Retinal pigment epithelial cell (primary cell): ENCODE measurements around the gene CTIF.

Source experiments
- DNase-seq: peaks from one replicate; pipeline ENCODE4 v3.0.0-alpha.2; 2010; ENCODE audit warnings: low read depth
- H3K4me3 ChIP-seq: 2 replicates; pipeline ENCODE4 v1.5.1; 2011; ENCODE audit warnings: mild to moderate bottlenecking, low read length, control low read depth, moderate library complexity
- CTCF ChIP-seq: conservative IDR thresholded peaks from 2 replicates; pipeline ENCODE4 v1.5.1; 2011; ENCODE audit warnings: low read depth, low read length, control low read depth, inconsistent platforms

The CTIF gene

DNA sequence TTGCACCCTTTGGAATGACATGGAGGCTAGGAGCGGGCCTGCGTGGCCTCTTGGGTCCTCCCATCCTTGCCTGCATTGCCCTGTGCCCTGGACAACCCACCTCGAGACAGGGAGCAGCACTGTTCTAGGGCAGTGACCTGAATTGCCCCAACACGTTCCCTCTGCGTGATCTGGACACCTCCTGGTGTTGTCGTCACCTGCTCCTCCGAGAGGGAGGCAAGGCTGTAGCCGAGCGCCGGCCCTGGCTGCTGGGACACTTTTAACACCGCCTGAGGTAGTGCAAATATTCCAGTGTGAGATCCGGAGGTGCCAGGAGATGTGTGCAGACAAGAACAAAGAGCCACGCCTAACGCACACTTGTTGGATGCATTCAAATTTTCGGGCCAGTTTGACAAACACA, 280.4 kb downstream of the CTIF start:
- DNase-seq = no peak
- TF ChIP-seq CTCF = no peak
- no peak overlapping the region for H3K4me3 ChIP-seq

DNA sequence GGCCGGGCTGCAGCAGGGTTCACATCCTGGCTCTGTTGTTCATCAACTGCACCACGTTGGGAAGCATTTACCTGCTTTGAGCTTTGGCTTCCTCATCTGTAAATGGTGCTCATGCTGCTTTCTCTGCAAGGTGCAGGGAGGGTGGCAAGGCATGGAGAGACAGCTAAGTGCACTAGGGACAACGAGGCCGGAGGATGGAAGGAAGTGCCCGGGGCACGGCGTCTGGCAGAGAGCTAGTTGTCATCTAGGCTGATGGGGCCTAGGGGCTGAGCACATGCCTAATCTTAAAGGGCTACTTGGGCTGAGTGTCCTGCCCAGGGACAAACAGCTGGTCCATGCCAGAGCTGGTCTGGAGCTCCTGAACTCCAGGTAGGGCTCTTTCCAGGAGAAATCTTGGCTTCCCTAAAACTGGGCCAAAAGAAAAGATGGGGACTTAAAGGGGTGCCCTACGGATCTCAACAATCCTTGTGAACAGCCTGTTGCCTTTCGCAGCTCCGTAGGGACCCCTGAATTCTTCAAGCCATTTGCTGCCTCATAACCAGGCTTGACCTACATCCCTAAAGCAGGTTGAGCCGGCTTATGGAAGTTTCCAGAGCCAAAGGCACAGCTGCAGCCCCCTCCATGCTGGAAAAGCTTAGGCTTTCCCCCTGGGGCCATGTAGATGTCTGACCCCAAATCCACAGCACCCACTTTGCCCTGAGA, 281.1 kb downstream of the CTIF start:
- DNase-seq = no peak
- H3K4me3 ChIP-seq = no peak overlapping the region
- TF ChIP-seq CTCF = no peak

DNA sequence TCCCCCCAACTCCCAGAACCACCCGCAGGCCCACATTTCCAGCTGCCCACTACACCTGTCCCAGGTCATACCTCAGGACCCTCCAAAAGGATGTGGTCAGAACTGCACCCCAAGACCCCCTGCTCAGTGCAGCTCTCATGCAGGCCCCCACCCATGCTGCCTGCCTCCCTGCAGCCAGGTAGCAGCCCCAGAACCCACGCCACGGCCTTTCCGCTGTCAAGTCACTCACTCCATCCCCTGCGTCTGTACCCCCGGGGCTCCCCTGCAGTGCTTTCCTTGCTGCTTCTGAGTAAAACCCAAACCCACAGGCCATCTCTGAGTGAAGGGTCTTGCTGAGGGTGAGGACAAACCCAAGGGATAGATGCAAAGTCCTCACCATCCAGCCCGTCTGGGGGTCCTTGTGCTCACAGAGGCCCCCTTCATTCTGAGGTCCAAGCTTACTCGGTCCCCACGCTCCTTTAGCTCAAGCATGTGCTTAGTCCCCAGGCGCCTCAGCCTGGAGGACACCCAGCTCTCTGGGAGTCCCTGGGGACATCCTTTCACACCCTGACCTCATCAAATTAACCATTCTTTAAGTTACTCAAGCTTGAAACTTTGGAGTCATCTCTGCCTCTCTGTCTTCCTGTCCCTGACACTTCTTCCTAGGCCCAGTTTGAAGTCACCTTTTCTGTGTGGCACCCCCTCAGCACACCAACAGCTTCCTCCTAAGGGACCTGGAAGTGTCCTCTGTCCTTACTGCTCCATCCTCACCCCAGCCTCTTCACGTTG, 281.8 kb downstream of the CTIF start:
- DNase-seq = no peak
- no peak overlapping the region for H3K4me3 ChIP-seq
- no peak for TF ChIP-seq CTCF

GRCh38 chr18:48821251-48821590, 282.4 kb downstream of the CTIF start:
- no peak overlapping the region for H3K4me3 ChIP-seq
- TF ChIP-seq CTCF = no peak
- no peak for DNase-seq

DNA sequence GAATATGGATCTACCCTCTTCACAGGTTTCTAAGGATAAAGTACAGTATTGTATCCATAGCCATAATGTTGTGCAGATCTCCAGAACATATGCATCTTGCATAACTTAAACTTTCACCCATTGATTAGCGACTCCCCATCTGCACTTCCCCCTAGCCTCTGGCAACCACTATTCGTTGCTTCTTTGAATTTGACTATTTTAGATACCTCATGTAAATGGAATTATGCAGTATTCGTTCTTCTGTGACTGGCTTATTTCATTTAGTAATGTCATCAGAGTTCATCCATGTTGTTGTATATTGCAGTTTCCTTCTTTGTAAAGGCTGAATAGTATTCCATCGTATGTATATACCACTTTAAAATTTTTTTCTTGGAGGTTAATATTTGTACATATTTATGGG, 283.0 kb downstream of the CTIF start:
- no peak for TF ChIP-seq CTCF
- H3K4me3 ChIP-seq = no peak overlapping the region
- DNase-seq = no peak

DNA sequence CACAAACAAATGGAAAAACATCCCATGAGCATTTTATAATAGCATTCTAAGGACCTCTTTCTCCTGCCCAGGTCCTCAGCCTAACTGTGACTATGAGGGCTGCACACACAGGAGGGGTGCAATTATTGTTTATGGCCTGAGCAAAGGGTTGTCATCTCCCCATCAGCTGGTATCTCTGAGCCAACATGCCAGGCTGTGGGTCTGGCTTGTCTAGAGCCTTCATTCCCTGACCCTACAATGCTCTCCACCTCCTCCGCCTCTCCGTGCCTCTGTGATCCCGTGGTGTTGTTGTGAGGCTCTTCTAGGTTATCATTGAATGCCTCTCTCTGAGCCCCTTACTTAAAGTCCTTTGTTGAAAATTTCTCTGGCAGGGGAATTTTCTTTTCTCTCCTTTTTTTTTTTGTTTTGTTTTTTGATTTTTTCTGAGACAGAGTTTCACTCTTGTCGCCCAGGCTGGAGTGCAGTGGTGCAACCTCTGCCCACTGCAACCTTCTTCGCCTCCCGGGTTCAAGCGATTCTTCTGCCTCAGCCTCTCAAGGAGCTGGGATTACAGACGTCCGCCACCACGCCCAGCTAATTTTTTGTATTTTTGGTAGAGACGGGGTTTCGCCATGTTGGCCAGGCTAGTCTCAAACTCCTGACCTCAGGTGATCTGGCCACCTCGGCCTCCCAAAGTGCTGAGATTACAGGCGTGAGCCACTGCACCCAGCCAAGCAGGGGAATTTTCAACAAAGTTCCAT, 285.6 kb downstream of the CTIF start:
- no peak overlapping the region for H3K4me3 ChIP-seq
- no peak for TF ChIP-seq CTCF
- no peak for DNase-seq
